ENCODE data around the gene HMCN1.

The HMCN1 gene

GRCh38 chr1:186046437-186047211 lies 312.4 kb downstream of the HMCN1 start:
- DNase-seq: no peak

GRCh38 chr1:186050360-186050759 lies 316.2 kb downstream of the HMCN1 start:
- no peak for DNase-seq

DNA sequence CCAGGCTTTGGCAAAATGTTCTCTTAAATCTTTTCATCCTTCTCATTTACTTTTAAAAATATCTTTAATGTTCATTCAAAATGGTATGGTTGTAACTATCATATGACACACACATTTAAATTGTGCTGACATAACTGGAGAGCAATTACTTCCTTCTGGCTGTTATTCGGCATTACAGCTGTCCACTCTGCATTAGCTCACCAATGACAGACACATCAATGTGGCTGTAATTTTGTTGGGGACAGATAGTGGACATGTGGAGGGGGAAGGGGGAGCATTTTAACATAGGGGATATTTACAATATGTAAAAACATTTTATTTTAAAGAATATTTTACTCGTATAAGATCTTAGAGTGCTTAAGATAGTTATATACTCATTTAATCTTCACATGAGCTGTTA lies 319.8 kb downstream of the HMCN1 start:
- no peak for DNase-seq

GRCh38 chr1:186054932-186055331 lies 320.7 kb downstream of the HMCN1 start:
- DNase-seq: no peak

- DNase-seq: no peak
These were observed 321.7 kb downstream of the HMCN1 start for GRCh38 chr1:186055846-186056245.

- no peak for DNase-seq
These were observed 322.9 kb downstream of the HMCN1 start for GRCh38 chr1:186057086-186057485.

- peak; percentile 36 for DNase-seq
These were observed 325.1 kb downstream of the HMCN1 start for GRCh38 chr1:186059311-186059710.

- DNase-seq: no peak
These were observed 325.6 kb downstream of the HMCN1 start for GRCh38 chr1:186059752-186060151.

DNA sequence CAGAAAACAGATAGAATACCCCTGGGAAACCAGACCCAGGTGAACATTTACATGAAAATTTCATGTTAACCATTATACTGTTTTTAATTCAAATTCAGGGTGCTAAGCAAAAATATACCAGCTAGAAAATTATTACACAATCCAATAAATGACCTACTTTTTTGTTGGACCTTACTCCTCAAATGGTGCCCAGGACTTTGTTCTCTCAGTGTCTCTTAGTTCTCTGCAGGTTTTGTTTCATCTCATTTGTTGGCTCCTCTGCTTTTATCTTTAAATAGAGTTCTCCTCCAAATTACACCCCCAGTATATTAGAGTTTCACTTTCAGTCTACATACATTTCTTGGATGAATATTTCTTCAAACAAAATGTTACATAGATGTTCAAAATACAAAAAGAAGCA lies 326.0 kb downstream of the HMCN1 start:
- no peak for DNase-seq

GRCh38 chr1:186063091-186063657 lies 329.0 kb downstream of the HMCN1 start:
- no peak for DNase-seq

DNA sequence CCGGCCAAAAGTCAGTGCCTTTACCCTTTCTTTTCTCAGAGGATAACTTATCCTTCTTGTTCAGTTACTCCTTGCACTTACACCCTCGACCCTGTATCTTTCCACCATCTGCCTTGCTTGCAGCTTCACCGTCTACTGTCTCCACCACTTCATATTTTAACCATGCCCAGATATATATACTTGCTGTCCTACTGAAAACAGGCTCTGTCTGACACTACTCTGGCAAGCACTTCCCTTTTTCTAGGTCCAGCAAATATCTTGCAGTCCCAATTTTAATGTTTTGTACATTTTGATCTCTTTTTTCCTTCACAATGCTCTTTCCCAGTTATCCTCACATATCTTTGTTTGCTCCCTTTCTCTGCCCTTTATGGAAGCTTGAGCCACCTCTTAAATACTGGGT lies 332.2 kb downstream of the HMCN1 start:
- DNase-seq: no peak

DNA sequence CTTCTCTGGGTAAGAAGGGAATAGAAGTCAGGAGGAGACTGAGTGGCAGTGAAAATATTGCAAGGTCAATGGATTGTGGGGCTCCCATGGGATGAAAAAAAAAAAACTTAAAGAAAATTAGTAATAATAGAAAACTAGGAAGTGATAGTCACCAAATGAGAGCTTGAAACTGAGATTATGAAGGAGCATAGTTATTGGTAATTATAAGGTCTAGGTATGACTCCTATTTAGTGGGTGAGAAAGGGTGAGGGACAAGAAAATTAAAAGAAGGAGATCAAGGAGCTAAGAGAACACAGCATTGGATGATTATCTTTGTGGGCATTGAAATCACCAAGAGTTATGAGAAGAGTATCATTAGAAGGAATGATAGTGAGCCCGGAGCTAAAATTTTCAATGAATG lies 339.5 kb downstream of the HMCN1 start:
- DNase-seq: no peak

GRCh38 chr1:186076006-186076405 lies 341.8 kb downstream of the HMCN1 start:
- DNase-seq: no peak

DNA sequence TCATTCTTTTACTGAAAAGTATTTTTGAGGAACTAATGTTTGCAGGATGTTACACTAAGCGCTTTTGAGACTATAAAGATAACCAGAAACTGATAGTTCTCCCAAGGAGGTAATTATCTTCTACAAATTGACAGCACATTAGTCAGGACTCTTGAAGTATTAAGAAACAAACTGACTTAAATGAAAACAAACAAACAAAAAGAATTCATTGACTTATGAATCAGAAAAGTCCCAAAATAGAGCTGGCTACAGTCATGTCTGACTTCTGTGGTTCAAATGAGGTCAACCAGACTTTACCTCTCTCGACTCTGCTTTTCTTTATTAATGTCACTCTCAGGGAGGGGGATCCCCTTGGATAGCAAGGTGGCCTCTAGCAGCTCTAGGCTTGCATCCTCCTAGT lies 344.1 kb downstream of the HMCN1 start:
- DNase-seq: no peak

DNA sequence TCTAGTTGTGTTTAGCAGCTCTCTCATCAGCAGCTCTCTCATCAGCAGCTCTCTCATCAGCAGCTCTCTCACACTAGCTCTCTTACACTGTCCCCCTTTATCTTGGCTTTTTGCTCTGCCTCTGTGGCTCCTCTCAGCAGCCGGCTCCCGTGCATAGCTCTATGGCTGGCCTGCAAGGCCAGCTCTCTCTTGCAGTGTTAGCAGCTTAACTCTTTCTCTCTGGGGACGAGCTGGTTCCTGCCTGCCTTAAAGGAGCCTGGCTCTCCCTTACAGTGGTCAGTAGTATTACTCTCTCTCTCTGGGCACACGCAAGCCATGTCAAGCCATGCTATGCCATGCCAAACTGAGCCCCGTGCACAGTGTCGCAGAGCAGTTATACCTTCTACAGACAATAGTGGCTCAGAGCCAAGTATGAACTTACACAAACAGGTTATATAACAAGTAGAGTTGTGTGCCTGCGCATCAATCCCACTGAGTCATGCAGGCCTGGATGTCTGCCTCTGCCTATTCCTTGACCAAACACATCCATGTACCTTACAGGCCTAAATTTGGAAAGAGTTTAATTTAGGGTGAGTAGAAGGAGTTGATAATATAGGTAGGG lies 345.0 kb downstream of the HMCN1 start:
- no peak for DNase-seq

- peak; percentile 65 for DNase-seq
These were observed 348.2 kb downstream of the HMCN1 start for GRCh38 chr1:186082235-186082937.

GRCh38 chr1:186086583-186086982 lies 352.4 kb downstream of the HMCN1 start:
- no peak for DNase-seq

GRCh38 chr1:186089940-186090339 lies 355.7 kb downstream of the HMCN1 start:
- no peak for DNase-seq

DNA sequence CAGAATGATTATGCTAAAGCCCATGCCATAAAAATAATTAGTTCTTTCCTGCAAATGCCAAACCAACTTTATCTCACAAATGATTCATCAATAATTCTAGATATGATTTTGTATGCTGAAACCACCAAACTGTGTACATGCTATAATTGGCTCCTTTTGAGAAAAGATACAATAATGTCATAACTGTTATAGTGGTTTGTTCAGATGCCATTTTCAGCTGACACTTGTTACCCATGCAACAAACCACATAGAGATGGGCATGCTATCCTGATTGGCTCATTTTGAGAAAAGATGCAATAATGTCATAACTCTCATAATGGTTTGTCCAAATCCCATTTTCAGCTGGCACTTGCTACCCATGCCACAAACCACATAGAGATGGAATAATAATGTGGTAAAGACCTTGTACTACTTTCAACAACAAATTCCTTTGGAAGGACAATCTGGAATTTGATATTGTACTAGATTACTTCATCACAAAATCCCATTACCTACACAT lies 357.1 kb downstream of the HMCN1 start:
- no peak for DNase-seq

DNA sequence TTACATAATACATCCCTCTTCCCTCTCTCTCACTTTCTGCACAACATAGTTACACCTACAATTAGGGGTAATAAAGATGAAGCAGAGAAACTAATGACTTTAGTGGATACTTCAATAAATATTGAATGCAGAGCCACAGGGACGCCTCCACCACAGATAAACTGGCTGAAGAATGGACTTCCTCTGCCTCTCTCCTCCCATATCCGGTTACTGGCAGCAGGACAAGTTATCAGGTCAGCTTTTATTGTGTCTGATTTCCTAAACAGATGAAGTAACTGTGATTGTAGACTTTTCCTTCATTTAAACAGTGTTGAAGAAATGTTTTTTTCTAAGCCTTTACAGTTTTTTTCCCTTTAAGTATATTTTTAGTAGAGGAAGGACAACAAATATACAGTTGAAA lies 359.2 kb downstream of the HMCN1 start:
- no peak for DNase-seq

DNA sequence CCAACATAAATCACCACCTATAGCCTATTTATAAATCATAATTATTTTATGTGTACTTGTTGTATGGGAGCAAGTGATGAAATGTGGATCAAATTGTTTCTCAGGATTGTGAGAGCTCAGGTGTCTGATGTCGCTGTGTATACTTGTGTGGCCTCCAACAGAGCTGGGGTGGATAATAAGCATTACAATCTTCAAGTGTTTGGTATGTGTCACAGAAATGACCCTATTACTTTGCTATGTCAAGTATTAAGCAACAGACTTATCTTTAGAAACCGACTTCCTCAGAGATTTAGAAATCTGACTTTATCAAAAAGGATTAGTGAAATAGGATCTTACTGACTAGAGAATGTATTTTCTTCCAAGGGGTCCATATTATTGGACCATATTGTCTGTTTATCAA lies 360.0 kb downstream of the HMCN1 start:
- DNase-seq: no peak

- no peak for DNase-seq
These were observed 365.3 kb downstream of the HMCN1 start for GRCh38 chr1:186099336-186100104.

GRCh38 chr1:186102107-186102506 lies 367.9 kb downstream of the HMCN1 start:
- DNase-seq: no peak

Data from DMS 273 treated with DMSO at 0.1 percent for 48 hours (cell line).